Globus pallidus (tissue), 1 donor: ENCODE data around the gene METTL5.
"Not testable (repeated sequence)": the region's sequence is repeated elsewhere in the genome, so short reads cannot be mapped to it uniquely, and the experiment has no call there.

ENCODE experiments used
- DNase-seq: peaks from one replicate; pipeline ENCODE4 v3.0.0-alpha.2; 2015; ENCODE audit warnings: low spot score

Gene METTL5

DNA sequence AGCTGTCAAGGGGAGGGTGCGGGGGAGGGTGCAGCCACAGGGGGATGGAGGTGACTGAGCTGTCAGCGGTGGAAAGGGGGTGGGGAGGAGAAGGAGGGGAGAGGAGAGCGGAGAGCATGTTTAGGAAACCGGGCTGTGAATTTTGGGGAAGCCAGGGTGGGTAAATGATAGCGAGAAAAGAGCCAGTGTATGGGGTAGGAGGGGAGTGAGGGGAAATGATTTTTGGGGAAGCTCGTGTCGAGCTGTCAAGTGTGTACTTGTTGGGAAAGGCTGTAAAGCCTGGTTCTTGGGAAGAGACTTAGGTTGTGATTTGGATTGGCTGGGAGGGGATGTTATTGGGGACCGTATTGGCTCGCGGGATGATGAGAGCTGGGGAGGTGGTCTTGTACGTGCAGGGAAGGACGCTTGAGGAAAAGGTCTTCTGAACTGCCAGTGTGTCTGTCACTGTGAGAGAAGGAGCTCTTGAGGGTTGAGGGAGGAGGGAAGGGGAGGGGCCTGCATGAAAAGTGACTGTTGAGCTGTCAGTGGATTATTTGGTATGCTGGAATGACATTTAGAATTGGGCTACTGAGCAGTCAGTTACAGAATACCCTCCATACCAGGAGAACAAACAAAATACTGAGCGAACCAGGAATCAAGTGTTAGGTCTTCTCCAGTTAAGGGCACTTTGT lies 3.6 kb upstream of the METTL5 start:
- DNase-seq = peak; percentile 80

- peak; percentile 91 for DNase-seq
These were observed 2.8 kb upstream of the METTL5 start, which contains the start of gene UBR3 for GRCh38 chr2:169827272-169828140. TSS of gene UBR3 (plus strand) at chr2:169827454. CDS start at chr2:169827508, 54 bp downstream.

DNA sequence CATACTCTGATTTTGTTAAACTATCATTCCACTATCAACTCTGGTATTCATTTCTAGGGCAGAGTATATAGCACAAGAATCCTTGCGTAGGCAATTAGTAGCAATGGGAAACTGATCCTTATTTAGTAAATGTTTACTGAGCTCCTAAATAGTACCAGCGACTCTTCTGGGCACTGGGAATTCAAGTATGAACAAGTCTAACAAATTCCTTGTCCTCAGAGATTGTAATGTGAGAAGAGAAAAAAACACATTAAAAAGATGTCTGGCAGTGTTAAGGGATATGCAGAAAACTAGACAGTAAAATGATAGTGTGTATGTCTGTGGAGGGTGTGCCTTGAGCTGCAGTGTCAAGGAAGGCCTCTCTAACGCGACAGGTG lies 721 bp downstream of the METTL5 start:
- no peak for DNase-seq

DNA sequence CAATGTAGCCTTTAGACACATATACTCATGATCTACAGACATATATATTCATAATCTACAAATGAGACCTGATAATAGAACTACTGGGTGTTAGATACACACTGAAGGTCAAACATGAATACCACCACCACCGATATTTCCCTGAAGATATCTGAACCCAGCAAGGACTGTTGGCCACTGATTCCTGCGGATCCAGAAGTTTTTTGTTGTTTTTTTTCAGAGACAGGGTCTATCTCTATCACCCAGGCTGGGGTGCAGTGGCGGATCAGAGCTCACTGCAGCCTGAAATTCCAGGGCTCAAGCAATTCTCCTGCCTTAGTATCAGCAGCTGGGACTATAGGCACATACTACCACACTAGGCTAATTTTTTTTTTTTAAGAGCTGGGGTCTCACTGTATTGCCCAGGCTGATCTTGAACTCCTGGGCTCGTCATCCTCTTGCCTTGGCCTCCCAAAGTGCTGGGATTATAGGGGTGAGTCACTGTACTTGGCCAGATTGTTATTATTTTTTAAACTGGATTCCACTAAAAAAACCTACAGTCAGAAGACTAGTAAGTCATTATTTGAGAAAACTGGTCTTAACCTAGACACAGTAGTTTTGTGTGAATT lies 1.8 kb downstream of the METTL5 start:
- DNase-seq = no peak

- DNase-seq = no peak
These were observed 2.7 kb downstream of the METTL5 start for GRCh38 chr2:169822036-169822435.

- DNase-seq = not testable (repeated sequence)
These were observed 4.6 kb downstream of the METTL5 start for GRCh38 chr2:169820101-169820500.

DNA sequence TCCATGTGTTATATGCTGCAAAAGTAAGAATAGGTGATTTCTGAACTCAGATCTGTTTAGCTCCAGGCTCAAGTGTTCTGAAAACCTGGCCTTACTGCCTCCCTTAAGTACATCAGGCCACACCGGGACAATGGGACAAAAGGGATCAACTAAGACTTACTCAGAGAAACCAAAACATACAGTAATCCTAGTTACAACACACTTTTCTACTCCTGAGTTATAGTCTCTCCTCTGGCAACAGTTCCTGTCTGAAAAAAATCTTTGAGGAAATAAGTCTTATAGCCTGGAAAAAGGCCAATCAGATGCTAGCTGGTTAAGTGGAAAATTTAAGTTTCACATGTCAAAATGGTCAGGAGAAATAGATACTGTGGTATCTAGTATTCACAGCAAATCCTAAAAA lies 5.6 kb downstream of the METTL5 start:
- DNase-seq = no peak

DNA sequence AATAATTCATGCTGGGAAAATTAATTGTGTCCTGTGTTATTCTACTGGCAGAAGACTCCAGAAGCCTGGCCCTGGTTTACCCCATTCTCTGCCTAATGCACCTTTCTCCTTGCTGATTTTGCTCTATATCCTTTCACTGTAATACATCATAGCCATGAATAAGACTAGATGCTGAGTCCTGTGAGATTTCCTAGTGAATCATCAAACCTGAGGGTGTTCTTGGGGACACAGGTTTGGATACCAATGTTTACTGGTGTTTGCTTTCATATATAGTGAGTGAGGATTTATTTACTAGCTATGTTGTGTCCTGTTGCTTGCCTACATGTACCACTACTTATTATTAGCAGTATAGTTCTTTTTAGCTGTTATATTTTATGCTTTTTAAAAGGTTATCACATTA lies 6.5 kb downstream of the METTL5 start:
- no peak for DNase-seq

- DNase-seq = not testable (repeated sequence)
These were observed 7.3 kb downstream of the METTL5 start for GRCh38 chr2:169817369-169817768.

DNA sequence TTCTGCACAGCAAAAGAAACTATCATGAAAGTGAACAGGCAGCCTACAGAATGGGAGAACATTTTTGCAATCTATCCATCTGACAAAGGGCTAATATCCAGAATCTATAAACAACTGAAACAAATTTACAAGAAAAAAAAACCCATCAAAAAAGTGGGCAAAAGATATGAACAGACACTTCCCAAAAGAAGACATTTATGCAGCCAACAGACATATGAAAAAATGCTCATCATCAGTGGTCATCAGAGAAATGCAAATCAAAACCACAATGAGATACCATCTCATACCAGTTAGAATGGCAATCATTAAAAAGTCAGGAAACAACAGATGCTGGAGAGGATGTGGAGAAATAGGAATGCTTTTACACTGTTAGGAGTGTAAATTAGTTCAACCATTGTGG lies 7.7 kb downstream of the METTL5 start:
- DNase-seq = not testable (repeated sequence)

DNA sequence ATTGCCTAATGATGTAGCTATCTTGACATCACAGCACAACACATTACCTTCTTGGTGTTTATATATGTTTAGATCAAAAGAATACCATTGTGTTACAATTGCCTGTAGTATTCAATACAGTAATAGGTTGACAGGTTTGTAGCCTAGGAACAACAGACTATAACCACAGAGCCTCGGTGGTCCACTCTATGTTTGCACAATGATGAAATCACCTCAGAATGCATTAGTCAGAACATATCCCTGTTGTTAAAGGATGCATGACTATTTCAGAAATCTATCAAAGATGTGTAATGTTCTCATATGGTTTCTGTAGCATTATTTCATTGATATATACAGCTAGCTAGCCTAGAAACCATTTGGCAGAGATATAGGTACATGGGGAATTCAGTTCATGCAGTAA lies 8.9 kb downstream of the METTL5 start:
- DNase-seq = no peak

DNA sequence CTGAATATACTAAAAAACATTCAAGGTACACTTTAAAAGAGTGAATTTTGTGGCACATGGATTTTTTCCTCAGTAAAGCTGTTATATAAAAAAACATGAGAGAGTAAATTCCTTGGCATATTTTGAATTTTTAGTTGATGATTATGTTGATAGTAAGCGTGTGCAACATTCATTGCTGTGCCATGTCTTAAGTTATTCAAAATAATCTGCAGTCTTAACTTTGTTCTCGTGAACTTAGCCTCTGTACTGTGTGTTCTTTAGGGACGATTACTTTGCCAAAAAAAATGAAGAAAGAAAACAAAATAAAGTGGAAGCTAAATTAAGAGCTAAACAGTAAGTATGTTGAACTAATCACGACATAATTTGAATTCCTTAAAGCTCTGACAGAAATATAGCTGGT lies 16.5 kb downstream of the METTL5 start:
- DNase-seq = no peak

- no peak for DNase-seq
These were observed 18.1 kb downstream of the METTL5 start for GRCh38 chr2:169806586-169806985.

GRCh38 chr2:169803480-169803879 lies 21.2 kb downstream of the METTL5 start:
- DNase-seq = no peak

- DNase-seq = peak; percentile 91
These were observed 25.8 kb downstream of the METTL5 start, which contains the start of gene SSB for GRCh38 chr2:169798718-169799592. TSS of gene SSB (plus strand) at chr2:169798871. CDS start at chr2:169800961, 2,090 bp downstream.

- DNase-seq = peak; percentile 16
These were observed 26.3 kb downstream of the METTL5 start for GRCh38 chr2:169798397-169798717.

GRCh38 chr2:169797601-169798000 lies 27.1 kb downstream of the METTL5 start:
- DNase-seq = no peak

GRCh38 chr2:169796441-169796840 lies 28.3 kb downstream of the METTL5 start:
- no peak for DNase-seq

DNA sequence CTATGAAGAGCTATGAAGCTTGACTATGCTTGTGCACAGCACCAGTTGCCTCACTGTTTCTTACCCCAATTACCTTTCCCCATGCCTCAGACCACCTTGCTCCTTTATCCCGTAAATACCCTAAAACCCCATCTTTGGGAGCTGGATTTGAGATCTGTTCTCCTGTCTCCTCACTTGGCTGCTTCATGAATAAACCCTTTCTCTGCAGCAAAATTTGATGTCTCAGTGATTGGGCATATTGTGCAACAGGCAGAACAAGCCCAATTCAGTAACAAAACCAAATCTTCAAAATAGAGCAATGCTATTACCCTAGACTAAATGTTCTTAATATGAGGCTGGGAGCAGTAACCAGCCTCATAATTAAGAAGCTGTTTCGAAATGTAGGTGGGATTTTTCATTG lies 29.5 kb downstream of the METTL5 start:
- DNase-seq = no peak

GRCh38 chr2:169790581-169790980 lies 34.1 kb downstream of the METTL5 start:
- no peak for DNase-seq

GRCh38 chr2:169782513-169782912 lies 42.2 kb downstream of the METTL5 start:
- DNase-seq = no peak
